Panc1 (cell line): ENCODE results near the gene ZNF544.

Experiments used
- SIN3A ChIP-seq: IDR thresholded peaks from 2 replicates; pipeline ENCODE4 v1.6.1; 2012; ENCODE audit warnings: low read depth, mild to moderate bottlenecking, low read length, moderate library complexity, borderline replicate concordance; ENCODE audit not compliant: insufficient read depth
- TCF7L2 ChIP-seq: IDR thresholded peaks from 2 replicates; pipeline ENCODE4 v1.6.1; 2011; ENCODE audit warnings: mild to moderate bottlenecking, low read depth, low read length, inconsistent platforms
- TF ChIP-seq, protein P1 (sequence below): fragments of 450-650 bp; IDR thresholded peaks from 2 replicates; pipeline ENCODE4 v1.5.1; 2017; ENCODE audit warnings: mild to moderate bottlenecking

DNA sequence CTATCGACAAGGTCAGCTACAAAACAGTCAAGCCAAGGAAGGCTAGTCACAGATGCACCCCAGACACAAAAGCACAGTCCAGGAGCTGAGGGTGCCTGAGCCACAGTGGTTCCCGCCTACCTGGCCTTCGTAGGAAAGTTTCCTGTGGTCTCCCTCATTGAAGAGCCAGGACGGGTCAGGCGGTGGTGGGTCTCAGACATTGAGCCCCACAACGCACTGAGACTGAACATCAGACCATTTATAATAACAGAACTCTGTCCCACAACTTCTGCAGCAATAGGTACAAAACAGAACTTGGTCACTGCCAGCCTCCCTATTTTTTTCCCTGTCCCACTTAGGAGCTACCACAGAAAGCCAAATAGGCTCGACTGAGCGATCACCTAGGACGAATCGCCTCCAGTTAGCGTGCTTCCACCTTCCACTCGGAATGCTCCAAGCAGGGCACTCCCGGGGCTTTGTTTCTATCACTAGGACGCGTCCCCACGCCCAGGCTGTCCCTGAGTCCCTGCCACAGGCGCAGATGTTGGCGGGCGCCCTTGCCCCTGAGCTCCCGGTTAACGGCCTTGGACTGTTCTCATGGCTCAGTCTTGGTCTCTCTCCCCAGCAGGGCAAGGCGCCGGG is 640 bp upstream of the ZNF544 start:
- TF ChIP-seq SIN3A (no peak), TCF7L2 (no peak)
- TF ChIP-seq, protein P1, sequence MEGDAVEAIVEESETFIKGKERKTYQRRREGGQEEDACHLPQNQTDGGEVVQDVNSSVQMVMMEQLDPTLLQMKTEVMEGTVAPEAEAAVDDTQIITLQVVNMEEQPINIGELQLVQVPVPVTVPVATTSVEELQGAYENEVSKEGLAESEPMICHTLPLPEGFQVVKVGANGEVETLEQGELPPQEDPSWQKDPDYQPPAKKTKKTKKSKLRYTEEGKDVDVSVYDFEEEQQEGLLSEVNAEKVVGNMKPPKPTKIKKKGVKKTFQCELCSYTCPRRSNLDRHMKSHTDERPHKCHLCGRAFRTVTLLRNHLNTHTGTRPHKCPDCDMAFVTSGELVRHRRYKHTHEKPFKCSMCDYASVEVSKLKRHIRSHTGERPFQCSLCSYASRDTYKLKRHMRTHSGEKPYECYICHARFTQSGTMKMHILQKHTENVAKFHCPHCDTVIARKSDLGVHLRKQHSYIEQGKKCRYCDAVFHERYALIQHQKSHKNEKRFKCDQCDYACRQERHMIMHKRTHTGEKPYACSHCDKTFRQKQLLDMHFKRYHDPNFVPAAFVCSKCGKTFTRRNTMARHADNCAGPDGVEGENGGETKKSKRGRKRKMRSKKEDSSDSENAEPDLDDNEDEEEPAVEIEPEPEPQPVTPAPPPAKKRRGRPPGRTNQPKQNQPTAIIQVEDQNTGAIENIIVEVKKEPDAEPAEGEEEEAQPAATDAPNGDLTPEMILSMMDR, result no peak
